Heart left ventricle (tissue), 13 donors: ENCODE data around the gene ERBB3.

Experiments used
- POLR2A ChIP-seq, 2 donors: fragments of 450-650 bp; IDR thresholded peaks; one replicate each; pipeline ENCODE4 v1.6.1; 2017; ENCODE audit warnings: antibody characterized with exemption in 2 of 2, mild to moderate bottlenecking in 2 of 2, moderate library complexity in 2 of 2
- TF ChIP-seq, protein P1 (sequence below), 12 donors: fragments of 200-600 bp; sonication (generic) in 4 of 12; IDR thresholded peaks; one replicate each; pipeline versions ENCODE4 v1.5.0 to v1.8.0; 2018 to 2022; ENCODE audit warnings: antibody characterized with exemption in 12 of 12, mild to moderate bottlenecking in 5 of 12
- donor health status: ischemic (EF 13 %, LVEDD 7.1; RV severe dilation, severe dysfunction).
- donor health status: DM: no; HTN: yes; CAD: no.
- donor health status: DM: no; HTN: no; CAD: no.
- donor health status: ischemic (EF 25% LVEDD 6.9; RV normal size, moderate dysfunction).
- donor health status: ischemic (EF 25% LVEDD 5.7; RV mildly dilated, moderate dysfunction).
- donor health status: ischemic (EF 35%, LVEDD 5.7; RV mildly dilated, moderate dysfunction).
- donor health status: nonischemic (EF 11% LVEDD 7.7; RV severe dilation, severe dysfunction).
- donor health status: DM: yes; HTN: yes; CAD: no.
- donor health status: PGD.
- donor health status: ischemic (EF 29% LVEDD 5.4; RV normal size, mild dysfunction).
- donor health status: nonischemic (EF 23%, LVEDD 6.1; RV moderate dilation, normal function).

DNA sequence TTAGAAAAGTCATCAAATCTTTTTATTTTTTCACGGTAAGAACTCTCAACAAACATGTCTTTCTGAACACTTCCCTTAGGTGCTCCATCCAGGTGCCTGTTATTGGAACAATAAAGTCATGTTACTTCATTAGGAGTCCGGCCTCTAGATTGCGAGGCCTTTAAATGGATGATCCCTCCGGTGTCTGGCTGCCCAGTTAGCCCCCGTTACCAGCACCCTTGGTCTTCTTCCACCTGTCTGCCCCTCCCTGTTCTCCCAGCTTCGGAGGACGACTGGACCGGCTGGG is 23.8 kb downstream of the ERBB3 start:
- TF ChIP-seq, protein P1, sequence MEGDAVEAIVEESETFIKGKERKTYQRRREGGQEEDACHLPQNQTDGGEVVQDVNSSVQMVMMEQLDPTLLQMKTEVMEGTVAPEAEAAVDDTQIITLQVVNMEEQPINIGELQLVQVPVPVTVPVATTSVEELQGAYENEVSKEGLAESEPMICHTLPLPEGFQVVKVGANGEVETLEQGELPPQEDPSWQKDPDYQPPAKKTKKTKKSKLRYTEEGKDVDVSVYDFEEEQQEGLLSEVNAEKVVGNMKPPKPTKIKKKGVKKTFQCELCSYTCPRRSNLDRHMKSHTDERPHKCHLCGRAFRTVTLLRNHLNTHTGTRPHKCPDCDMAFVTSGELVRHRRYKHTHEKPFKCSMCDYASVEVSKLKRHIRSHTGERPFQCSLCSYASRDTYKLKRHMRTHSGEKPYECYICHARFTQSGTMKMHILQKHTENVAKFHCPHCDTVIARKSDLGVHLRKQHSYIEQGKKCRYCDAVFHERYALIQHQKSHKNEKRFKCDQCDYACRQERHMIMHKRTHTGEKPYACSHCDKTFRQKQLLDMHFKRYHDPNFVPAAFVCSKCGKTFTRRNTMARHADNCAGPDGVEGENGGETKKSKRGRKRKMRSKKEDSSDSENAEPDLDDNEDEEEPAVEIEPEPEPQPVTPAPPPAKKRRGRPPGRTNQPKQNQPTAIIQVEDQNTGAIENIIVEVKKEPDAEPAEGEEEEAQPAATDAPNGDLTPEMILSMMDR (IDR thresholded peaks at IDR 0.05): no peak
- no peak for TF ChIP-seq POLR2A (IDR thresholded peaks at IDR 0.05)
